Cardiac fibroblast (primary cell): ENCODE measurements around the gene COL4A2.
A peak's percentile ranks its signal among the peaks of the same experiment; 100 is the strongest.

Experiments
- DNase-seq, 2 donors: peaks; one replicate each; pipeline versions ENCODE4 v3.0.0 to v3.0.0-alpha.2; 2010; ENCODE audit warnings: low read depth in 2 of 2
- H3K4me3 ChIP-seq, 2 donors: replicated peaks in 1 of 2; 1 replicate in 1 of 2; 2 replicates in 1 of 2; pipeline ENCODE4 v1.5.1; 2011; ENCODE audit warnings: low read depth in 2 of 2, low read length in 2 of 2, mild to moderate bottlenecking in 2 of 2, moderate library complexity in 1 of 2
- TF ChIP-seq, protein P1 (sequence below): IDR thresholded peaks from one replicate; pipeline ENCODE4 v1.5.1; 2011; ENCODE audit warnings: low read depth, mild to moderate bottlenecking, low read length, inconsistent platforms

Gene COL4A2

DNA sequence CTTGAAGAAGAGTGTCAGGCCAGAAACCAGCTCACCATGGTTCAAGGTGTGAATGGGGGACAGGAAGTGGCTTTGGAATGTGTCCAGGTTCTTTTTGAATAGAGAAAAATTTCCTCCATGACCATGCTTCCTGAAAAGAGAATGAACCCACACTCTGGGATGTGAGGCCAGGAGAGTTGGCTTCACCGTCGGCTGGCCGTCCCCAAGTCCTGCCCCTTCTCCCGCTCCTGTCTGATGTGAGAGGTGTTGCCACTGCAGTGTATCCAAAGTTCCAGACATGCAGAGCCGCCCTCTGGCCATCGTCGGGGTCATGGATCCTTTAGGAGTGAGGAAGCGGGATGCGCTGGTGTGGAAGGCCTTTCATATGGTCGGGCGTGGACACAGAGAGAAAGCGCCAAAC is 101.2 kb downstream of the COL4A2 start:
- TF ChIP-seq, protein P1, sequence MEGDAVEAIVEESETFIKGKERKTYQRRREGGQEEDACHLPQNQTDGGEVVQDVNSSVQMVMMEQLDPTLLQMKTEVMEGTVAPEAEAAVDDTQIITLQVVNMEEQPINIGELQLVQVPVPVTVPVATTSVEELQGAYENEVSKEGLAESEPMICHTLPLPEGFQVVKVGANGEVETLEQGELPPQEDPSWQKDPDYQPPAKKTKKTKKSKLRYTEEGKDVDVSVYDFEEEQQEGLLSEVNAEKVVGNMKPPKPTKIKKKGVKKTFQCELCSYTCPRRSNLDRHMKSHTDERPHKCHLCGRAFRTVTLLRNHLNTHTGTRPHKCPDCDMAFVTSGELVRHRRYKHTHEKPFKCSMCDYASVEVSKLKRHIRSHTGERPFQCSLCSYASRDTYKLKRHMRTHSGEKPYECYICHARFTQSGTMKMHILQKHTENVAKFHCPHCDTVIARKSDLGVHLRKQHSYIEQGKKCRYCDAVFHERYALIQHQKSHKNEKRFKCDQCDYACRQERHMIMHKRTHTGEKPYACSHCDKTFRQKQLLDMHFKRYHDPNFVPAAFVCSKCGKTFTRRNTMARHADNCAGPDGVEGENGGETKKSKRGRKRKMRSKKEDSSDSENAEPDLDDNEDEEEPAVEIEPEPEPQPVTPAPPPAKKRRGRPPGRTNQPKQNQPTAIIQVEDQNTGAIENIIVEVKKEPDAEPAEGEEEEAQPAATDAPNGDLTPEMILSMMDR = no peak
- H3K4me3 ChIP-seq = no peak overlapping the region

DNA sequence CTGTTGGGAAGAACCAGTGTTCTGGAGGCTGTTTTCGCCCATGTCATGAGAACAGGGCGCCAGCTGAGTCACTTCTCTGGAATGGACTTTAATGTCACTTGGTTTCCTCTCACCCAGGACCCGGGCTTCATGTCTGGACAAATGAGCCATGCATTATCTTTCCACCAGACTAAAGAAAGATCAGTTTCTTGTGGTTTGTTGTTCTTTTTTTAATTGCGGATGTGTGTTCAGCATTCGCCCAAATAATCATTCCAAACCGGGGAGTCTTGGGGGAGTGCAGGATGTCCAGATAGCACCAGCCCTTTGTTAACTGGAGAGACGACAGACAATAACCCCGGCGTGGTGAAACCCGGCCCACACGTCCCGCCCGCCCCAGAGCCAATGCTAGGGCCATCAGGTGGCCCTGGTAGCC is 102.5 kb downstream of the COL4A2 start:
- no peak overlapping the region for H3K4me3 ChIP-seq
- TF ChIP-seq, protein P1 = no peak
- peak; percentile 81 to 90 for DNase-seq

More for the DNA sequence above, 101.2 kb downstream of the COL4A2 start:
- no peak for DNase-seq

DNA sequence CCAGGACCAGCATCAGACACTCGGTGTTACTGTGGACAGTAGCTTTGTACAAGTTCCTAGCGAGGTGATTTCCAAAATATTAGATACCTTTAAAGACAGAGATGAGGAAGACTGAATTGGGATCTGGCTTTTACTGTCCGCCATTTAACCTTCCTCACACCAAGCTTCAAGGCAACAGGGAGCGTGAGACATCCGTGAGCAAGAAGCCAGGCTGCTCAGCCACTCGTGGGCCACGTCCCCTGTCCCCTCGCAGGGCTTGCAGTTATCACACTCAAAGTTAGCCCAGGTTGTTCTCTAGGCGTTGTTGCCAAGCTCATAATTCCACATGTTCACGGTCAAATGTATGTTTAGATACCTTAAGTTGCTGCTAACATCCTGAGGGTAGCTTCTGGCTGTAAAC is 102.9 kb downstream of the COL4A2 start:
- TF ChIP-seq, protein P1 = no peak
- DNase-seq = no peak
- no peak overlapping the region for H3K4me3 ChIP-seq

- TF ChIP-seq, protein P1 = no peak
- no peak overlapping the region for H3K4me3 ChIP-seq
- no peak for DNase-seq
Measured at GRCh38 chr13:110410936-110411687, 104.0 kb downstream of the COL4A2 start.

DNA sequence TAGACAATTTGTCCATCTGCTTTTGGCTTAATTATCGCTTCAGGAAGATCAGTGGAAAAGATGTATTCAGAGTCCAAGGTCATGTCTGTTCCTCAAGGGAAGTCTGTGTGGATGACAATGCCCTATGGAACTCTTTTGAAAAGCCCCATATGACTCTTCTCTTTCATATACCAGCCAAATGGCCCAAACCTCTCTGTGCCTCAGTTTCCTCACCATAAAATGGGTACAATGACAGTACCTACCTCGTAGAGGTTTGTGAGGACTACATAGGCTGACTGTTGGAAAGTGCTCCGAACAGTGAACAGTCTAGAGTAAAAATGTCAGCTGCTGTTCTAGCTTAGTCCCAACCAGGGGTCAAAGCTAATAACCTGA is 104.6 kb downstream of the COL4A2 start:
- TF ChIP-seq, protein P1 = no peak
- no peak for DNase-seq
- no peak overlapping the region for H3K4me3 ChIP-seq

DNA sequence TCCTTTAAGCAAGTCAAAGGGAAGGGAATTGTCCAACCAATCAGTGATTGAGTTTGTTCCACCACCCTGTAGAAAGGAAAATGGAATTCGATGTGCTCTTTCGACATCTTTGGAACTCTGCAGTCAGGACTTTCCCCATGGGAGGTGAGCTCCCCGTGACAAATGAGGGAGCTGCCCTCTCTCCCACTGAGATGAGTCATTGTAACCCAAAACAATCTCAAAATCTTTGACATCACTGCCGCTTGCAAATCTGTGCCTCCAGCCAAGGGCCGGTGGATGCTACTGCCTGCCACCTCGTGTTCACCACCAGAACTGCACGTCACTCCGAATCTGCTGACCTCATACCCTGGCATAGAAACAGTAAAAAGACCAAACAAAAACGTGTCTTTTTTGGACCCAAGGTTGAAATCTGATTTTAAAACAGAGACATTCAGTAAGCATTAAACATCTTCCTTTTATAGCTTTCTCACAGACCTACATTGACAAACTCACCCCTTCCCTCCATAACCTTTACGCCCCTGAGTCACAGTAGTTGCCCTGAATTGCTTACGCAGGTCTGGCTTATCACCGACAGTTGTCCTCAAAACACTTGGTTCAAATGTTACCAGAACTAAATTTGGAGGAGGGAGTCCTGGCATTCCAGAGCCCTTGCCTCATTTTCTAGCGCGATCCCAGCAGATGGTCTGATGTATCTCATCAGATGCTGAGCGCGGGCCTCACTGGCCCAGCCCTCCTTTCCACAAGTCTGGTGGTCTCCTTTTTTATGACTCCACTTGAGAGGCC is 105.2 kb downstream of the COL4A2 start:
- peak; percentile 100 for DNase-seq
- TF ChIP-seq, protein P1 = peak; percentile 89
- no peak overlapping the region for H3K4me3 ChIP-seq
